Activated CD4-positive, alpha-beta memory T cell treated with anti-CD3 and anti-CD28 coated beads, Interleukin-2, amount 10 ng/mL, durations not matched to agents 7 days and 5 days (primary cell): ENCODE data around the gene ABHD12. TPM values are rescaled to one million over a fixed set of nuclear protein-coding genes. Genes with fewer than 3 reads are reported as not detected.
"Not testable (repeated sequence)": the region's sequence is repeated elsewhere in the genome, so short reads cannot be mapped to it uniquely, and the experiment has no call there.

Experiments used
- CTCF ChIA-PET: fragments of 350-600 bp; sonication (Branson Sonifier 250); formaldehyde crosslinking; loops from one replicate; lab custom pipeline; 2021; ENCODE audit warnings: antibody characterized with exemption, inconsistent platforms; lab: Charles Lee
- POLR2A ChIA-PET: fragments of 350-600 bp; sonication (Branson Sonifier 250); formaldehyde crosslinking; loops from one replicate; lab custom pipeline; 2021; ENCODE audit warnings: antibody characterized with exemption; lab: Charles Lee
- DNase-seq: peaks from one replicate; pipeline ENCODE4 v3.0.0-alpha.2; 2020
- H3K27ac Mint-ChIP-seq: one replicate; pipeline ENCODE4 v1.8.0; 2021; ENCODE audit warnings: mild to moderate bottlenecking, mixed read lengths
- H3K27me3 Mint-ChIP-seq: one replicate; pipeline ENCODE4 v1.8.0; 2021; ENCODE audit warnings: mixed read lengths
- H3K36me3 Mint-ChIP-seq: one replicate; pipeline ENCODE4 v1.8.0; 2021; ENCODE audit warnings: low read depth, mixed read lengths
- H3K4me1 Mint-ChIP-seq: one replicate; pipeline ENCODE4 v1.8.0; 2021; ENCODE audit warnings: mixed read lengths
- H3K4me3 Mint-ChIP-seq: one replicate; pipeline ENCODE4 v1.8.0; 2021; ENCODE audit warnings: mild to moderate bottlenecking, mixed read lengths
- H3K9me3 Mint-ChIP-seq: one replicate; pipeline ENCODE4 v1.8.0; 2021; ENCODE audit warnings: mixed read lengths
- total RNA-seq, 2 experiments: library from RNA; stranded (reverse); gene quantifications; one replicate each; pipeline ENCODE4 v1.2.3, GENCODE V29; 2021

ABHD12 gene
- total RNA-seq, 2 experiments from 2014 or later, result 30.8 to 31.7 TPM

- ChIA-PET POLR2A (no interaction called here), CTCF (no interaction called here)
- no peak for DNase-seq
- Mint-ChIP-seq H3K27ac (no peak overlapping the region), H3K4me3 (no peak overlapping the region), H3K9me3 (no peaks in the 10 kb centered on the region), H3K27me3 (no peaks in the 10 kb centered on the region), H3K36me3 (peaks cover 8% of the 10 kb centered on the region), H3K4me1 (peaks cover 24% of the 10 kb centered on the region)
Observed at GRCh38 chr20:25341716-25342680, 48.6 kb downstream of the ABHD12 start.

GRCh38 chr20:25340380-25340779, 50.3 kb downstream of the ABHD12 start:
- H3K36me3 Mint-ChIP-seq, result peaks cover 10% of the 10 kb centered on the region
- CTCF ChIA-PET, result no interaction called here
- no peak overlapping the region for H3K27ac Mint-ChIP-seq
- no peaks in the 10 kb centered on the region for H3K9me3 Mint-ChIP-seq
- POLR2A ChIA-PET, result no interaction called here
- DNase-seq, result no peak
- H3K4me1 Mint-ChIP-seq, result peaks cover 10% of the 10 kb centered on the region
- no peaks in the 10 kb centered on the region for H3K27me3 Mint-ChIP-seq
- no peak overlapping the region for H3K4me3 Mint-ChIP-seq

GRCh38 chr20:25339608-25340007, 51.0 kb downstream of the ABHD12 start:
- Mint-ChIP-seq H3K9me3 (no peaks in the 10 kb centered on the region), H3K27me3 (no peaks in the 10 kb centered on the region), H3K4me1 (peaks cover 6% of the 10 kb centered on the region), H3K4me3 (no peak overlapping the region), H3K36me3 (peaks cover 10% of the 10 kb centered on the region), H3K27ac (no peak overlapping the region)
- POLR2A ChIA-PET, result no interaction called here
- no peak for DNase-seq
- CTCF ChIA-PET, result no interaction called here

GRCh38 chr20:25338112-25339023, 52.3 kb downstream of the ABHD12 start:
- ChIA-PET POLR2A (no interaction called here), CTCF (no interaction called here)
- H3K4me3 Mint-ChIP-seq, result no peak overlapping the region
- peaks cover 4% of the 10 kb centered on the region for H3K4me1 Mint-ChIP-seq
- no peak overlapping the region for H3K27ac Mint-ChIP-seq
- peaks cover 12% of the 10 kb centered on the region for H3K36me3 Mint-ChIP-seq
- peaks cover 2% of the 10 kb centered on the region for H3K9me3 Mint-ChIP-seq
- DNase-seq, result no peak
- H3K27me3 Mint-ChIP-seq, result no peaks in the 10 kb centered on the region

DNA sequence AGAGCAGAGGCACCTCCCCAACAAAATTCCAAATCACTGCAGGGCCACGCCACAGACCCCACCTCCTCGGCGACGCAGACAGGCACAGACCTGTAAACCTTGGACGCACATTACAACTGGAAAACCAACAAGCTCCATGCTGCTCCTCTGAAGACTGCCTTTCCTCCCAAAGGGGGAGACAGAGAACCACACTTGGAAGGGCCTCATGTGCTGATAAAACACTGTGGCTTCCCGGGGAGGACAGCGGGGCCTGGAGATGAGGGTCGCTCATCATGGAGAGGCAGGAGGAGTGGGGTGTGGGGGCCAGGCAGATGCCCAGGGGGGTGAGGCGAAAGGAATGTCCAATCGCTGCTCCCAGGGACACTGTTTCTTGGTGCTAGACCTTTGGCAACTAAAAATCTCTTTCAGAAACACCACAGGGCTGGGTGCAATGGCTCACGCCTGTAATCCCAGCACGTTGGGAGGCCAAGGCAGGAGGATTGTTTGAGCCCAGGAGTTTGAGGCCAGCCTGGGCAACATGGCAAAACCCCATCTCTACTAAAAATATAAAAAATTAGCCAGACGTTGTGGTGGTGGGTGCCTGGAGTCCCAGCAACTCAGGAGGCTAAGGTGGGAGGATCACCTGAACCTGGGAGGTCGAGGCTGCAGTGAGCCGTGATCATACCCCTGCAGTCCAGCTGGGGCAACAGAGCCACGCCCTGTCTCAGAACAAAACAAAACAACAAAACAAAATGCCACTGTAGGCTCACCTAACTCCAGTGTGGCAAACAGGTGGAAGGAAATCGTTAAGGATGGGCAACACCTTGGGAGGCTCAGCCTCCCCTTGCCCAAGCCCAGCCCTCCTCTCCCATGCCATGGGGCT, 53.8 kb downstream of the ABHD12 start:
- no peak overlapping the region for H3K4me3 Mint-ChIP-seq
- DNase-seq, result no peak
- peaks cover 4% of the 10 kb centered on the region for H3K4me1 Mint-ChIP-seq
- H3K27me3 Mint-ChIP-seq, result no peaks in the 10 kb centered on the region
- H3K9me3 Mint-ChIP-seq, result peaks cover 2% of the 10 kb centered on the region
- CTCF ChIA-PET, result interaction anchor here (0.6 kb wide), 1 partner anchor 64 kb away, joined by 3 read pairs; no protein-coding TSS in a partner anchor
- peaks cover 12% of the 10 kb centered on the region for H3K36me3 Mint-ChIP-seq
- no peak overlapping the region for H3K27ac Mint-ChIP-seq
- POLR2A ChIA-PET, result no interaction called here

GRCh38 chr20:25334972-25335371, 55.7 kb downstream of the ABHD12 start:
- H3K4me1 Mint-ChIP-seq, DNase-seq, H3K27ac Mint-ChIP-seq, H3K27me3 Mint-ChIP-seq, CTCF ChIA-PET, H3K4me3 Mint-ChIP-seq, H3K9me3 Mint-ChIP-seq, POLR2A ChIA-PET: not testable (repeated sequence)
- H3K36me3 Mint-ChIP-seq, result peaks cover 12% of the 10 kb centered on the region

DNA sequence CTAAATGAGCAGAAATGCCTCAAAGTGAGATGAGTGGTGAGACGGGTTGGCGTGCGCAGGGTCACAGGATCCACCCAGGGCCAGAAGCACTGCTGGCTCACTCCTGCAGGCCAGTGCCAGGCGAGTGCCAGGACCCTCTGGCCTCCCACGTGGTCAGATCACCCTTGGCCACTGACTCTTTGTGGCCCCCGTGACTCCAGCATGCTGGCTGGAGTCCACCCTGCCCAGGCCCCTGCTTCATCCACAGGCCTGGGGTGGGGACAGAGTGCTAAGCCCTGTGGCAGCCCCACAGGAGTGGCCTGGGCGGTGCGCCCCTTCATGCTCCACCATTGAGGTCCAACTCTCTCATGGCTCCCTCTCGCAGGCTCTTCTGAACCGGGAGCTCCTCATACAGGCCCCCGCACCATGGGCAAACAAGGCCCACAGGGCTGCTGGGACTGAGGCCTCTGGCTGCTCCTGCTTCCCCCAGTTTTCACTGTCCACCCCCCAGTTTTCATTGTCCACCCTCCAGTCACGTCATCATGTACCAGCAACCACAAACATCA, 61.6 kb downstream of the ABHD12 start:
- H3K9me3 Mint-ChIP-seq, result peaks cover 2% of the 10 kb centered on the region
- H3K4me1 Mint-ChIP-seq, result peaks cover 16% of the 10 kb centered on the region
- ChIA-PET POLR2A (interaction anchor here (0.8 kb wide), 1 partner anchor 16 kb away, joined by 3 read pairs; no protein-coding TSS in a partner anchor), CTCF (interaction anchor here (1.6 kb wide), 1 partner anchor 70 kb away, joined by 3 read pairs; no protein-coding TSS in a partner anchor)
- H3K36me3 Mint-ChIP-seq, result peaks cover 2% of the 10 kb centered on the region
- H3K27ac Mint-ChIP-seq, result no peak overlapping the region
- no peak for DNase-seq
- H3K27me3 Mint-ChIP-seq, result no peaks in the 10 kb centered on the region
- no peak overlapping the region for H3K4me3 Mint-ChIP-seq

GRCh38 chr20:25327521-25328235, 63.0 kb downstream of the ABHD12 start:
- Mint-ChIP-seq H3K9me3 (no peaks in the 10 kb centered on the region), H3K4me3 (no peak overlapping the region), H3K27ac (no peak overlapping the region), H3K36me3 (peaks cover 7% of the 10 kb centered on the region), H3K4me1 (peaks cover 16% of the 10 kb centered on the region), H3K27me3 (no peaks in the 10 kb centered on the region)
- CTCF ChIA-PET, result interaction anchor here (0.7 kb wide), 1 partner anchor 1390 kb away, joined by 5 read pairs; no protein-coding TSS in a partner anchor
- POLR2A ChIA-PET, result interaction anchor here (1.0 kb wide), 1 partner anchor 11 kb away, joined by 3 read pairs; no protein-coding TSS in a partner anchor
- no peak for DNase-seq

DNA sequence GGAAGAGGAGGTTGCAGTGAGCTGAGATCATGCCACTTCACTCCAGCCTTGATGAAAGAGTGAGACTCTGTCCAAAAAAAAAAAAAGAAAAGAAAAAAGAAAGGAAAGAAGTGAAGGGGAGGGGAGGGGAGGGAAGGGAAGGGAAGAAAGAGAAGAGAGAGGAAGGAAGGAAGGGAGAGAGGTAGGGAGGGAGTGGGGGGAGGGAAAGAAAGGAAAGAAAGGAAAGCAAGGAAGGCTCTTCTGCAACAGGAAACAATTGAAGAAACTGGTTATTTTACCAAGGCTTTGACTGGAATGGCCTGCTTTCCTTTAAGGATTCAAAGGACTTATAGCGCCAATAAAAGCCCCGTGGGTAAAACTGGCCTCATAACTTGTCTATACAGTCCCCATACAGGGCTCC, 64.6 kb downstream of the ABHD12 start:
- no peaks in the 10 kb centered on the region for H3K9me3 Mint-ChIP-seq
- H3K27me3 Mint-ChIP-seq, result no peaks in the 10 kb centered on the region
- CTCF ChIA-PET, result no interaction called here
- peaks cover 23% of the 10 kb centered on the region for H3K4me1 Mint-ChIP-seq
- peaks cover 7% of the 10 kb centered on the region for H3K36me3 Mint-ChIP-seq
- no peak for DNase-seq
- POLR2A ChIA-PET, result no interaction called here
- no peak overlapping the region for H3K4me3 Mint-ChIP-seq
- H3K27ac Mint-ChIP-seq, result no peak overlapping the region

DNA sequence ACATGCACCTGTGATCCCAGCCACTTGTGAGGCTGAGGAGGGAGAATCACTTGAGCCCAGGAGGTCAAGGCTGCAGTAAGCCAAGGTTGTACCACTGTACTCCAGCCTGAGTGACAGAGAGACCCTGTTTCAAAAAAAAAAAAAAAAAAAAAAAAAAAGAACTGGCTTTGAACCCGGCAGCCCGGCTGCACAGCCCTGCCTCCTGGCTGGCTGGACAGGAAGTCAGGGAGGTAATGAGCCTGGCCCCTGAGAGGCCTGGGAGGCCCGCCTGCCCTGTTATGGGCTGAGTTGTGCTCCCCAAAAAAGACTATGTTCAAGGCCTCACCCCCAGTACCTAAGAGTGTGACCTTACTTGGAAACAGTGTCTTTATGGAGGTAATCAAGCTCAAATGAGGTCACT, 65.6 kb downstream of the ABHD12 start:
- Mint-ChIP-seq H3K9me3 (no peaks in the 10 kb centered on the region), H3K4me3 (no peak overlapping the region), H3K36me3 (peaks cover 7% of the 10 kb centered on the region), H3K4me1 (peaks cover 18% of the 10 kb centered on the region), H3K27me3 (no peaks in the 10 kb centered on the region), H3K27ac (no peak overlapping the region)
- no peak for DNase-seq
- ChIA-PET CTCF (no interaction called here), POLR2A (no interaction called here)

DNA sequence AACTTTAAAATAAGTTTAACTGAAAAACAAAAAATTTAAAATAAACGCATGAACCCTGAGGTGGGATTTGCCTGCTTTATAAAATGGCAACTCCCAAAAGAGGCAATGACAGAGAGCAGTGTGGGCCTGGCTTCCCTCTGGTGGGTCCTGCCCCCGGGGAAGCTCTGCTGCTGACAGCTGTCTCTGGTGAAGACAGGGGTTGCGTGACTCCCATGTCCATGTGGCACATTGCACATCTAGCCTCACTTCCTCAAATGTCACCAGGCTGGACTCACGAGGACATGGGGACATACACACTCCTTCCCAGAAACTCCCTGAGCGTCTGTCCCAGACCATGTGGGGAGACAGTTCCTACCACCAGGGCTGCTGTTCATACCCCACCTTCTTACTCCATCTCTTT, 66.2 kb downstream of the ABHD12 start:
- Mint-ChIP-seq H3K4me1 (peaks cover 12% of the 10 kb centered on the region), H3K9me3 (no peaks in the 10 kb centered on the region), H3K27me3 (no peaks in the 10 kb centered on the region), H3K36me3 (peaks cover 9% of the 10 kb centered on the region), H3K27ac (no peak overlapping the region), H3K4me3 (no peak overlapping the region)
- DNase-seq, result no peak
- ChIA-PET CTCF (no interaction called here), POLR2A (no interaction called here)
